ENCODE data around the gene NCOA3. TPM values are rescaled to one million over a fixed set of nuclear protein-coding genes. Genes with fewer than 3 reads are reported as not detected.

The NCOA3 gene
- total and polyA plus RNA-seq, 10 of the 15 experiments (the other 5 are each of a cell fraction or from before 2014, with no cell fraction given) = 16.9 to 96.2 (median 73.6) TPM

Small RNA genes within 50 kb of the gene (small RNA-seq; reads per million reads assigned to genes)
- gene RNU6-497P (not detected), gene RNU6-563P (not detected)

Other genes with a start within 250 kb of the NCOA3 start
- 17.8 and 18.5 TPM in 2 replicates for gene ZMYND8, start 145.2 kb upstream of the NCOA3 start, total RNA-seq (2014; rRNA removed)
- 24.1 and 24.2 TPM in 2 replicates for gene ZMYND8, start 145.2 kb upstream of the NCOA3 start, total RNA-seq (2014; rRNA removed; fragmentation: Illumina TruSeq; extraction: Trizol)
- 42.1 and 54.8 TPM in 2 replicates for gene ZMYND8, start 145.2 kb upstream of the NCOA3 start, total RNA-seq (2021)
- gene ZMYND8, start 145.2 kb upstream of the NCOA3 start, polyA plus RNA-seq (2011; rRNA removed) = 26.6 and 34.3 TPM in 2 replicates
- gene ZMYND8, start 145.2 kb upstream of the NCOA3 start, polyA plus RNA-seq (2014; fragmentation: Illumina TruSeq; extraction: Trizol) = 27.1 and 27.9 TPM in 2 replicates
- gene ZMYND8, start 145.2 kb upstream of the NCOA3 start, polyA plus RNA-seq (2014; fragmentation: Nextera tagmentation; extraction: Ambion mirVana) = 10 to 100 TPM; 12.9 to 18.4 TPM
- 21.7 and 22.7 TPM in 2 replicates for gene ZMYND8, start 145.2 kb upstream of the NCOA3 start, polyA plus RNA-seq (2014; rRNA removed)
- gene ZMYND8, start 145.2 kb upstream of the NCOA3 start, polyA plus RNA-seq (2016; fragmentation: Nextera tagmentation; extraction: Ambion mirVana) = 10 to 100 TPM; 22.1 to 25.0 TPM

Data from GM12878 (cell line).